OCI-M2 (cell line): ENCODE measurements around the gene MYO5A.

Experiments used
- DNase-seq: peaks from one replicate; lab custom pipeline; 2025; ENCODE audit not compliant: unreplicated experiment; lab: John Stamatoyannopoulos, UW

The MYO5A gene

DNA sequence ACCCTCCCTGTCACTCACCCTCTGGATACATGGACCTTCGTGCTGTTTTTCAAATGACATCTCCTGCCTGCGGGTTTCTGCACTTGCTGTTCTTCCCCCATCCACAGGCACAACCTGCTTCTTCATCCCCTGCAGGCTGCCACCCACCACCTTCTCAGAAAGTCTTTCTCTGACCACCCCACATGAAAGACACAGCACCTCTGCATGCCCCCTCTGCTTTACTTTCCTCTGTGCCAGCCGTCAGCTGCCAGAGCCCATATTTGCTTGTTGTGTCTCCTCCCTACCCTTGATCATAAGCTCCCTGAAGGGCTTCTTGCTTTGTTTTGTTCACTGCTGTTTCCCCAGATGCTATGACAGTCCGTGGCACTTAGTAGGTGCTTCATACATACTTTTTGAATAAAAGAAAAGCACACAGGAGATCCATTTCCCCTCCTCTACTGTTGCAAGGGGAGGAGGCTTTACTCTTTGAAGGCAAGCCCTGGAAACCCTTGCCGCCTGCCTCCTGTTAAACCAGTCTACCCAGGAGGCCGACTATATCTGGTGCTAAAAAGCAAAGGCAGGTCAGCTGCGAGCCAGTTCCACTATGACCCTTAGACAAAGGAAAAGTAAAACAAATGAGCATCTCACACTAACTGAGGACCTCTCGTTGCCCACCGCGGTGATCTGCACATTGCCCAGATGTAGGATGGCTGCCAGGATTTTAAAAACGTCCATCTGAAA, 265.0 kb downstream of the MYO5A start:
- DNase-seq = no peak

DNA sequence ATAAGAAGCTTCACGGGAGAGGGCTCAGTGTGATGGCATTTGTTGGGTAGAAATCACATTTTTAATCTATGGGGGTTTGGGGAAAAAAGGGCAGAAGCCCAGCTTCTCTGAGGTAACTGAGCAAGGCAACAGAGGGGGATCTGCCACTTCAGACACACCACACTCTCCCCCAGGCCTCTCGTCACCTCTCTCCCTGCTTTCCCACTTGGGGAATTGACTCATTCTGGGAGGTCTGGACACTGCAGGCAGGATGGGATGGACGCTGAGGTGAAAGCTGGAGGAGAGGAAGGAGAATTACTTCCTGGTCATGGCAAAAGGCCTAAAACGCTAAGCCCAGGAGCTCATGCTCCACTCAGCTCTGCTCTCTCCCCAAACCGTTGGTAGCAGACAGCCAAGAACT, 266.3 kb downstream of the MYO5A start:
- DNase-seq = no peak

DNA sequence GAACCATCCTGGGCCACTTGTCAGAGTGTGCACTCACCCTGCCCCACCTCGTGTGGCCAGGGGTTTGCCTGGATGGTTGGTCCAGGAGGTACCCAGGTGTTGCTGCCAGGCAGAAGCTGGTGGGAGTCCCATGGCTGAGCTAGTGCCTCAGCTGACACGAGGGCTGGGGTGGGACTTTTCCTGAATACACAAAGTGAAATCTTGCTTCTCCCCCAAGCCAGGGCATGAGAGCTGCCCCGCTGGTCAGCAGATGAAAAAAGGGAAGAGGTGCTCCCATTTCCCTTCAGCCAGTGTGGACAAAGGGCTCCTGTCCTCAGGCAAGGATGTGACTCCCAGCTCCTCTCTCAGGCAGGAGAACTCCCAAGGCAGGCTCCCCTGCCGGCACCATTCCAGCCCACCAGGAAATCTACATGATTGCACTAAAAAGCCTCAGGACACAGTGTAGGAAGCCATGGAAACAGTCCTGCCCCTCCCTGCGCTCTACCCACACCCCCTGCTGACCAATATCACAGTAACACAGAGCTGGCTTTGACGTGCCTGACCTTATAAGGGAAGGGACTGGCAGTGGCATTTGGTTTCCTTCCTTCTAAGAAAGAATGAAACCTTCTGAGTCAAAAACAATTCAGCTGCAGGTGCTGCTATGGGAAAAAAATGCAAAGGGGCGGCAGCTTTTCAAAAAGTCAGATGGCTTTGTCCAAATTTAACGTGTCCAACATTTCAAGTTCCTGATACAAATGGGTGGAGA, 267.0 kb downstream of the MYO5A start:
- DNase-seq = peak; percentile 24

DNA sequence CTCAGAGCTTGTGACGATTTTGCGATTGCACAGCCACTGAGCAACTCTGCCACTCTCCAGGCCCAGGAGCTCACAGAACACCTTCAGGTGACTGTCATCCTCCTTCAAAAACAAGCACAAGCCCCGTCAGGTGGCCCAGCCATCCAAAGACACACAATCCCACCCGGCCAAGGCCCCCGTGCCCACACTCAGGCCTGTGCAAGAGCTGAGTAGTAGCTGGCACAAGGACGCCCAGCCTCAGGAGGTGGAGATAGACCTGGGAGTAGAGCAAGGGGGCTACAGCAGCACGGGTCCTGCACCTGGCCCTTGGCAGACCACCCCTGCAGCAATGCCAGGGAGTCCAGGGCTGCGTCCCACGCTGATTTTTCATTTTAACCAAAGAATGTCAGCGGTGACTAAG, 267.7 kb downstream of the MYO5A start:
- DNase-seq = no peak

DNA sequence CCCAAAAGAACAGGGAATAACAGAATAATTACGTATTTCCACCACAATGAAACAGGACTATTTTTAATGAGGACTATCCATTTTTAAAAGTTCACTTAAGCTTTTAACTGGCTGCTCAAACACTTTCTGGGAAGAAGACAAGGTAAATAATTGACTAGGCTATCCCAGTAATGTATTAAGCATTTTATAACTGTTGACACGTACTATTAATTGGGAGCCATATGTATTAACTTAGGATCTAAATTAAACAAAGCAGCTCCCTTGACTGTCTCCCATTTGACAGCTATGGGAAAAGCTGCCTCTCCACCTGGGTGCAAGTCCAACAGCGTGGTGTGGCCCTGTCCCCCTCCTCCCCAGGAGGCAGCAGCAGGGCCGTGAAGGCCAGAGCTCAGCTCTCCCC, 269.2 kb downstream of the MYO5A start:
- DNase-seq = no peak

DNA sequence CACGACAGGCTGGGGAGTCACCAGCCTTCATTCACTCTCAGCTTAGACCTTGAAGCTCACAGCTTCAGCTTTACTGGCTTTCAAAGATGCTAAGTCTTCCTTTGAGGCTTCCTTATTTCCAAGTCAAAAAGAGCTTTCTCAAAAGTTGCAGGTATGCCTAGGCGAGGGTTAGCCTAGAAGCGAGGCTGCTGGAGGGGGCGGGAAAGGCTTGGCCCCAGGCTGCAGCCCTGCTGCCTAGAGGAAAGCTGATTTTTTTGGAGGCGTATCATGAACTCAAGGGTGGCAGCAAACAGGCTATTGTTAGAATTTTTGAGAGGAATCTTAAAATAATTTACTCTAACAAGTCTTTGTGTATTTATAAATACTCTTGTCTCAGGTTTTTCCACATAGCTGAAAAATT, 270.2 kb downstream of the MYO5A start:
- DNase-seq = no peak

DNA sequence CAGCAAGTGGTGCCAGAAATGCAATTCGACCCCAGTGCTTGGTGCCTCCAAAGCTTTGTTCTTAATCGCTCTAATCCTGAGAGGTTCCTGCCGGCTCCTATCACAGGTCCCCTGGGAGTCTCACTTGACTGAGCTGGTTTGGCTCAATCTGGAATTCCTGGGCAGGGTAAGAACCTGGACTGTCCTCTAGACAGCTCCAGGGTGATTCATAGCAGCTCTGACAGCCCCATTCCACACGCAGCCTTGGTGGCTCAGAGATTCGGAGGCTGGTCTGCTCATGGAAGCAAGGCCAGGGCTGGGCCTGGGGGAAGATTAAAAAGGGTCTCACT, 271.0 kb downstream of the MYO5A start:
- DNase-seq = no peak
